CD4-positive, alpha-beta T cell treated with Interleukin-2 at 100 ng/mL for 4 hours (primary cell): ENCODE results near the gene CPAMD8.
"Not testable (repeated sequence)": the region's sequence is repeated elsewhere in the genome, so short reads cannot be mapped to it uniquely, and the experiment has no call there.

Experiments used
- DNase-seq: peaks from one replicate; pipeline ENCODE4 v3.0.0-alpha.2; 2020; ENCODE audit warnings: low spot score

Gene CPAMD8

DNA sequence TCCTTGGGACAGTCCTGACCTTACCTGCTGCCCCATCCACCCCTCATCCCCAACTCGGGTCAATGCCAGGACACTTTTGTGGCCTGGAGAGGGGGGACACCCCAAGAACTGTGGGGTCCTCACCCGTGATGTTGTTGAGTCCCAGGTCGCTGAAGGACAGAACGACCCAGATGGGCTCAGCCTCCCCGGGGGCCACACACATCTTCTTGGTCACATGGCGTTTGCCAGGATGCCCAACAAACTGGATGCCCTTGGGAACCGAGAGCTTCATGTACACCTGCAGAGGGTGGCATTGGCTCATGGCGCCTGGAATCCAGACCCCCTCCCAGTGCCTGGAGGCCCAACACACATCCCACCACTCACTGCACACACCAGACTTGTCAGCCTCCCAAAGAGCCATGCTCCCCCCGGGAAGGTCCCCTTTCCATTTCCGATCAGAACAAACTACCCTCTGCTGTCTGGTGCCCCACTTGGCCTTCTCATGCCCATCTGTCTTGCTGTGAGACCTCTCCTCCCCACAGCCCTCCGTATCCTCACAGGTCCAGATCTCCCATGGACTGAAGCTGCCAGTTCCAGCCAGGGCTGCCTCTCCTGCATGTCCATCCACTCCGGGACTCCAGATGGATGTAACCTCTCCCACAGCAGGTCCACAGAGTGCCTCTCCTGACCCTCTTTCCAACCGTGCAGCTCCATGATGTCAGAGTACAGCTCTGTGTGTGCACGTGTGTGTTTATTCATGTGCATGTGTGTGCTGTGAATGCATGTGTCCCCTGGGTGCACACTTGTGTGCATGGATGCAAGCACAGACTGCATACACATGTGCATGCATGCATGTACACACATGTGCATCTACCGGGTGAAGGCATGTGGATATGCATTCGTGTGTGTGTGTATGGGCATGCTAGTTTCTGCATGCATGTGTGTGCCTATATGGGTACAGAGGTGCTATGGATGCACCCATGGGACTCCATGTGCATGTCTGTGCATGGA, 79.4 kb downstream of the CPAMD8 start:
- no peak for DNase-seq

DNA sequence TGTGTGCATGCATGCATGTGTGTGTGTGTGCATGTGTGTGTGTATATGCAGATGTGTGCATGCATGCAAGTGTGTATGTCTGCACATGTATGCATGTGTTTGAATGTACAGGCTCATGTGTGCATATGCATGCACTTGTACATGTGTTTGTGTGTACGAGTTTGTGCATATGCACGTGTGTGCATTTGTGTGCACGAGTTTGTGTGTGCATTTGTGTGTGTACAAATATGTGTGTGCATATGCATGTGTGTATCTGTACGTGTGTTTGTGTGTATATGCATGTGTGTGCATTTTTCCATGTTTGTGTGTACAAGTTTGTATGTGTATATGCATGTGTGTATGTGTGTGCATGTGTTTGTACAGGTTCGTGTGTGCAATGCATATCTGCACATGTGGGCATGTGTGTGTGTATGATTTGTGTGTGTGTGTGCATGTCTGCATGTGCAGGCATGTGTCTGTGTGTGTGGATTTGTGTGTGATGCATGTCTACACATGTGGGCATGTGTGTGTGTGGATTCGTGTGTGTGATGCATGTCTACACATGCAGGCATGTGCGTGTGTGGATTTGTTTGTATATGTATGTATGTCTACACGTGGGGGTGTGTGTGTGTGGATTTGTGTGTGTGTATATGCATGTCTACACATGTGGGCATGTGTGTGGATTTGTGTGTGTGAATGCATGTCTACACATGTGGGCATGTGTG, 80.7 kb downstream of the CPAMD8 start:
- DNase-seq: no peak

DNA sequence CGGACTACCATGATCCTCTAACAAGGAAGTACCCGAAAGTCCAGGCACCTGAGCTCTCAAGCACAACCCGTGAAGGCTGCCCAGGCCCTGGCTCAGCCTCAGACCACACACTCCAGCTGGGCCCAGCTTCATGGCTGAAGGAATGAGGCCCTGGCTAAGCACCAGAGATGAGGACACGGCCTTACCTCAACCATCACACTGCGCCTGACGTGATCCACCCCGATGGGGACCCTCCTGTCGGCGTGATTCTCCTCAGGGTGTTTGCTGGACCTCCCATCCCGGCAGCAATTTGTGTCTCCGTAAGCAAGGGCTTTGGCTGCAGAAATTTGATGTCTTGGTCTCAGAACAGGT, 81.3 kb downstream of the CPAMD8 start:
- no peak for DNase-seq

DNA sequence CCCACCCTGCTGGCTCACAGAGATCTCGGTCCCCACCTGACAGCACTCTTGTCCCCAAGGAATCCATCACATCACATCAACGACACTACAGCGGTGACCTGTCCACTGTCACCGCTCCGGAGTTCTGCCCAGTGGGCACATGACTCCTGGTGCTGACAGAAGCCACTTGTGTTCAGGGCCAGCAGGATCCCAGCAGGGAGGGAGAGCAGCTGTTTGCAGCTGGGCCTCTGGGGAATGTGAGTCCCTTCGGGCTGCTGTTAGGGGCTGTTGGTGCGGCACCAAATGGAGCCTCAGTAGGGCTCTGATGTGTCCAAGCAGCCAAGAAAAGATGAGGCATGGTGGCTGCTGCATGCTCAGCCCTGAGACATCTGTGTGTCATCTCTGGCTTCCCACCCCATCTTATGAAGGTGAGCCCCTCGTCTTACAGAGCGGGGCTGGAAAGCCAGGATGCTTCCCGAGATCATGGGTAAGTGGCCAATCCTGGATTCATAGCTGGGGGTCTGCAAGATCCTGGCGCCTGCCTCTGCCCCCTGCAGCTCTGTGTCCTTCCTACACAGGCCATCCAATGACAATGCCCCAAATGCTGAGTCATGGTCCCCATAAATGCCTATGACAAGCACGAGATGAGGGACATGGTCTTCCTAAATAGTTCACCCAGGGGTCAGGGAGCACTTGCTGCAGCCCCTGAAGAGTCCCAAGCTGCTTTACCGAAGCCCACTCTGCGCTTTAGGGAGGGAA, 81.8 kb downstream of the CPAMD8 start:
- no peak for DNase-seq

DNA sequence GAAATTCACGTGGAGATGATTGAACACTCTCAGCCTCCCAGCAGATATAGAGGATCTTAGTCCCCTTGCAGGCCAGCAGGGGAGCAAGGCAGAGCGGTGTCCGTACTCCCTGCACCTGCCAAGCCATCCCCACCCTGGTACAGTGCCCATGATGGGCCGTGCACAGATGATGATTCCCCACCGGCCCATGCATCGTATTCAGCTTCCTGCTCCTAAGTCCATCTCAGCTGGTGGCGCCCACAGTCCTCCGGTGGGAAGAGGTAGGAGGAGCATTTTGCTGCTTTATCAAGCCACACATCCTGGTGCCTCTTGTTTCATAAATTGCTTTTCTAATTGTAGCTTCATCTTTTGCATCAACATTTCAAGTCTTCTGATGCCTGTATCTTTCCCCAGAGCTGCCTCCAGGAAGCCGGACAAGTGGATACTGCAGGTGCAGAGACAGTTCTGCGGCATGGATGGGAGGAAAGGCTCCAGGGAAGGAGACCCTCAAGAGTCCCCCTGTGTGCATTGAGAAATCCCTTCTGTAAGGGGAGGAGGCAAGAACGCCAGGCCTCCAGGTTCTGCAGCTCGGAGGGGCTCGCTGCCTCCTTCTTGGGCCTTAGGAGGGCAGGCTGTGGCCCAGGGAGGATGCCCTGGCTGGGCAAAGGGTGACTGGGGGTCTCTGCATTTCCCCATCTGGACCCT, 82.5 kb downstream of the CPAMD8 start:
- DNase-seq: no peak

DNA sequence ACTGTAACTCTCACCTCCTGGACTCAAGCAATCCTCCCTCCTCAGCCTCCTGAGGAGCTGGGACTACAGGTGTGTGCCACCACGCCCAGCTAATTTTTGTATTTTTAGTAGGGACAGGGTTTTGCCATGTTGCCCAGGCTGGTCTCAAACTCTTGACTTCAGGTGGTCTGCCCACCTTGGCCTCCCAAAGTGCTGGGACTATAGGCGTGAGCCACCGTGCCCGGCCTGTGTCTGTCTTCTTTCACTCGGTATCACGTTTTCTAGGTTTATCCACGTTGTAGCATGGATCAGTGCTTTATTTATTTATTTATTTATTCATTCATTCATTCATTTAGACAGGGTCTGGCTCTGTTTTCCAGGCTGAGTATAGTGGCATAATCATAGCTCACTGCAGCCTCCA, 83.5 kb downstream of the CPAMD8 start:
- DNase-seq: not testable (repeated sequence)

DNA sequence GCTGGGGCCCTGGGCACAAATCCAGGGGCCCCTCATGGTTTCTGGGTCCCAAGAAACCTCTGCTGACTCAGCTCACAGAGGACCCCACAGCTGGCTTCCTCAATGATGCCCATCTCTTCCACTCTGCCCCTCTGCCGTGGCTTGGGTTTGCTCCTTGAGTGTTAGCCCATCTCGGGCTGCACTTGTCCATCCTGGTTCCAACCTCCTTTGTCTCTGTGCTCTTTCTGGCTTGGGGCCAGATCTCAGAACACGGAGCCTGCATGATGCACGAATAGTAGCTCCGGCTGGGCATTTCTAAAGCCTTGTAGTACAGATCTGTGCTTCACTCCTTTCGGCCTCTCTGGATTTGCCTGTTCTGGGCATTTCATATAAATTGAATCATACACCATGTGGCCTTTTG, 84.0 kb downstream of the CPAMD8 start:
- no peak for DNase-seq

DNA sequence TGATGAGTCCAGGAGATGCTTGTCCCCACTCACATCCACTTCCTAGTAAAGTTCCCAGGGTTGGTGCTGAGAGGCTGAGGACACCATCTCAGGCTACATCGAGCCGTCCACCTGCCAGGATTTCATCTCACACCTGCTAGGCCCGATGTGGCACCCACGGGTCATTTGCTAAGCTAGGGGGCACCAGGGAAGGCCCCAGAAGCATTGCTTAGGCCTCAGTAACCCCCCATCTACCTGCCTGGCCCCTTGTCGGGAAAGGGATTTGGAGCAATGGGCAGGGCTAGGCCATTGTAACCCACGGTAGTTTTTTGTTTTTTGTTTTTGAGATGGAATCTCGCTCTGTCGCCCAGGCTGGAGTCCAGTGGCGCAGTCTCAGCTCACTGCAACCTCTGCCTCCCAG, 86.0 kb downstream of the CPAMD8 start:
- no peak for DNase-seq

DNA sequence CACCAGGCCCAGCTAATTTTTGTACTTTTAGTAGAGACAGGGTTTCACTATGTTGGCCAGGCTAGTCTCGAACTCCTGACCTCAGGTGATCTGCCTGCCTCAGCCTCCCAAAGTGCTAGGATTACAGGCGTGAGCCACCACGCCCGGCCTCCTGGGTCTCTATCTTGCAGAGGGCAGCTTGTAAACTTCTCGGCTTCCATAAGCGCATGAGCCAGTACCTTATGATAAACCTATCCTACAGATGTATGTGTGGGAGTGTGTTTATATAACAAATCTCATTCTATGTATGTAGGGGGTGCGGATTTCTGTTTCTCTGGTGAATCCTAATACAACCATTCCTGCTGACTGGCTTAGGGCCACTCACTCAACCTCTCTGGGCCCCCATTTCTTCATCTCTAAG, 86.5 kb downstream of the CPAMD8 start:
- not testable (repeated sequence) for DNase-seq

DNA sequence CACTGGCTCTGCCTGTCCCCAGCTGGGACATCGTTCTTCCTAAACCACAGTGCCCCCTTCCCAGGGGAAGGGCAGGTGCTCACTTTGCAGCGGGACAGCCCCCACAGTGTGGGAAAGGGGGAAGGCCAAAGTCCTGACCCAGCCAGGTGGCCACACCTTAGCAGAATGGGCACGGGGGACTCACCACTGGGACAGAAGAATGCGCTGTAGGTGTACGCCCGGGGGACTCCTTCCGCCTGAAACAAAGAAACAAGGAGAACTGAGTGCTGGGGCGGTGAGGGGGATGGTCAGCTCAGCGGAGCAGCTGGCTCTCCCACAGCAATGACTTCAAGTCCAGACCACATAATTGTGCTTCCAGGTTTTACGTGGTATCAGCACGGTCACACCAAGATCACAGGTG, 88.4 kb downstream of the CPAMD8 start:
- no peak for DNase-seq

DNA sequence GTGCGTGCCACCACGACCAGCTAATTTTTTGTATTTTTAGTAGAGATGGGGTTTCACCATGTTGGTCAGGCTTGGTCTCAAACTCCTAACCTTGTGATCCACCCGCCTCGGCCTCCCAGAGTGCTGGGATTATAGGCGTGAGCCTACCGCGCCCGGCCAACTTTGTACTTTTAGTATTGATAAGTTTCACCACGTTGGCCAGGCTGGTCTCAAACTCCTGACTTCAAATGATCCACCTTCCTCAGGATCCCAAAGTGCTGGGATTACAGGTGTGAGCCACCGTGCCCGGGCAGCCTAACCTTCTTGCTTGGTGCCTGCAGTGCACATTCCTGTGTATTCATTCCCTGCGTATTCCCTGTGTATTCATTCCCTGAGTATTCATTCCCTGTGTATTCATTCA, 88.8 kb downstream of the CPAMD8 start:
- not testable (repeated sequence) for DNase-seq

DNA sequence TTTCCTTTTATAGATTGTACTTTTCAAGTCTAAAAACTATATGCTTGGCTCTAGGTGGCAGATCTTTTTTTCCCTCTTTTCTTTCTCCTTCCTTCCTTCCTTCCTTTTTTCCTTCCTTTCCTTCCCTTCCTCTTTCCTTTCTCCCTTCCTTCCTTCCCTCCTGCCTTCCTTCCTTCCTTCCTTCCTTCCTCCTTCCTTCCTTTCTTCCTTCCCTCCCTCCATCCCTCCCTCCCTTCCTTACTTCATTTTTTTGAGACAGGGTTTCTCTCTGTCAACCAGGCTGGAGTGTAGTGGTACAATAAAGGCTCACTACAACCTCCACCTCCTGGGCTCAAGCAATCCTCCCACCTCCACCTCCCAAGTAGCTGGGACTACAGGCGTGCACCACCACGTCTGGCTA, 89.7 kb downstream of the CPAMD8 start:
- no peak for DNase-seq

DNA sequence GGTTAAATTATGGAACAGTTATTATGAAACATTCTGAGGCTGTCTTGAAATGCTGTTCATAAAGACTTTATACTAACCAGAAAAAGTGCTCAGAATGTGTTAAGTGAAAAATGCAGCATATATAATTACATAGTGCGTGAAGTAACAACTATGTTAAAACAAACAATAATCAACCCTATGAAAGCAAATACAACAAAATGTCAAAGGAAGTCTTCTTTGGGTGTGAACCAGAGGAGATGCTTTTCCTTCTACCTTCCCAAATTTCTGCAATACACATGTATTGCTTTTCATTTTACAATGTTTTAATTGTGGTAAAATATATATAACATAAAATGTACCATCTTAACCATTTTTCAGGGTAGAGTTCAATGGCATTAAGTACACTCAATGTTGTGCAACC, 92.1 kb downstream of the CPAMD8 start:
- no peak for DNase-seq

DNA sequence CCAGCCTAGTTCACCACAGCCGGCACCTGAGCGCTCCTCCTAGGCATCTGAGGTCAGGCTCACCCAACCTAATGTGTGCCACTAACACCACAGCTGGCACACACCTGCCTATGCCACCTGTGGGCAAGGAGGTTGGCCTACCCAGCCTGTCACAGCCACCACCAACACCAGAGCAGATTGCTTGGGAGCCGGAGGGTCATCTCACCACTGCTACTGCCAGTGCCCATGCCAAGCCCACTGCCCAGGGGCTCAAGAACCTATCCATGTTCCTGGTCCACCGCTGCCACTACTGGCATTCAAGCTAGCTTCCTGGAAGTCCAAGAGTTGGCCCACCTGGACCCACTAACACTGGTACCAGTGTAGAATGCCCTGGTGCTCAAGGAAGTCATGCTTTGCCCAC, 95.3 kb downstream of the CPAMD8 start:
- DNase-seq: no peak

DNA sequence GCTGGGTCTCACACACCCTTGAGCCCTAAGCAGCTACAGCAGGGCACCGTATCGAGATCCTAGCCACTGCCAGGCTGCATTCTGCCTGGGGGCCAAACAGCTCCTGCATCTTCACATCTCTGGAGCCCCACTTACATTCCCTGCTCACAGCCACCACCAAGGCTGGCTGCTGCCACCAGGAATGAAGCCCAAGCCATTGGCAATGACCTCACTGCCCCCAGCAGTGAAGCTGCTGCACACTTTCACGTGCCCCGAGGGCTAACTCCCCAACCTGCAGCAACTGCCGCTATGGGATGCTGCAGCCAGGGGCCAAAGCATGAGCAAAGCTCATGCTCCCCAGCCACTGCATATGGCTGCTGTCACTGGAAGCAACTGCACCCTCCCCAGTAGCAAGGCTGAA, 95.9 kb downstream of the CPAMD8 start:
- DNase-seq: no peak

DNA sequence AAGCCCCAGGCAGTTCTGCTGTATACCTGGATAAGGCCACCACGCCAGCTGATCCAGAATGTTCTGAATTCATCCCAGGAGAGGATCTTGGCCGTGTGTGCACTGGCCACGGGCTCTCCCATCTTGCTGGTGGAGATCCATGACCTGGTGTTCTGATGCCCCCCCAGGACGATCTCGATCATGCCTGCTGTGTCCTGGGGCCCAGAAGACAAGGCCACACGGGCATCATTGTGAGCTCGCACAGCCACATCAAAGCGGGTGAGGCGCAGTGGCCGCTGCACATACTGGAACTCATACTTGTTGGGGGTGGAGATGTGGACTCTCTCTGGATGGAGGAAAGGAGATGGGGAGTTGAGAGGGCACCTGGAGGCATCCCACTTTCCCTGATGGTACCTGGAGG, 97.7 kb downstream of the CPAMD8 start:
- DNase-seq: no peak

DNA sequence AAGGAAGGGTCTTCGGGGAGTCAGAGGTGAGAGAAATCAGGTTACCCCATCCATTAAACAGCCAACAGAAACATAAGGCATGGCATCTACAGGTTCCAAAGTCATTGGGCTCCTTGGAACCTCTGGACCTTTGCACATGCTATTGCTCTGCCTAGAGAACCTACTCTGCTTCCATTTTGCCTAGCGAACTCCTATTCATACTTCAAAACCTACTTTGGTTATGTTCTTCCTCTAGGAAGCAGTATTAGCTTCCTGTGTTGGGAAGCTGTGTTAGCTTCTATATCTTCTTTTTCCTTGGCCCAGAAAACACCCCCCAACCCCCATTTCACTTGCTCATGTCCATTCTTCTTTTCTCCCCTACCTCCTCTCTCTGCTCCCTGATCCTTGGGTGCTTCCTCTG, 98.3 kb downstream of the CPAMD8 start:
- DNase-seq: no peak

DNA sequence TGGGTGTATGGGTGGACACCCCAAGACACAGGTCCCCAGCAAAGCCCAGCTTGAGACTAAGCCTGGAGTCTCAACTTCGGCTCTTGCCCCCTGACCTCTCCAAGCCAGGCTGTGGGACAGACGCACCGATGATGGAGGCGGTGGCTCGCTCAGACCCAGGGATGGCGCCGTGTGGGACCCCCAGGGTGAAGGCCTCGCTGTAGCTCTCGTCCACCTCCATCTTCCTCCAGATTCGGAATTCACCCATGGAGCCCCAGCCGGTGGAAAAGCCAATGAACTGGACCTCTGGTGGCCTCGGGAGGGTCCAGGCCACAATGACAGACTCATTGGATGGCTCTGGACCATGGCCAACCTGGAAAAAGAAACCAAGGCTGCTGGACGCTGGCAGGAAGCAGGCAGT, 98.7 kb downstream of the CPAMD8 start:
- DNase-seq: no peak

DNA sequence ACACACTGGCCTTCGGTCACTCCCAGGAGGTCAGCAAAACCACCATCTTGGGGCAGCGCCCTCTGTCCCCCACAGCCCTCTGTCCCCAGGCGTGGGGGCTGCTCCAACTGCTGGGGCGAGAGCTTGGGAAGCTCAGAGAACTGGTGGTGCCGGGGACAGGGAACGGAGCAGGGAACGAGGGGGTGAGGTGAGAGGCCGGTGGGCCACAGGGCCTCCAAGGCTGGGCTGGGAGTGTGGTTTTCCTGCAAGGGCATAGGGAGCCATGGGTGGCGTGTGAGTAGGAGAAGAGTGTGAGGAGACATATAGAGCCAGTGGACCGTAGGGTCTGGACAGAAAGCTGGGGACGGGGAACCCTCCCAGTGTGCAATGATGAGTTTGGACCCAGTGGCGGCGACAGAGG, 103.7 kb downstream of the CPAMD8 start:
- no peak for DNase-seq

DNA sequence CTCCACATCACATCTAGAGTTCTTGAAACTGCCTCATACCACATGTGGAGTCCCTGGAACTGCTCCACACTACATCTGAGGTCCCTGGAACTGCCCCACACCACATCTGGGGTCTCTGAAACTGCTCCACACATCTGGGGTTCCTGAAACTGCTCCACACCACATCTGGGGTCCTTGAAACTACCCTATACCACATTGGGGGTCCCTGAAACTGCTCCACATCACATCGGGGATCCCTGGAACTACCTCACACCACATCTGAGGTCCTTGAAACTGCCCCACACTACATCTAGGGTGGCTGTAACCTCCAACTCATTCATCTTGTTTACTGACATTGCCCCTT, 104.0 kb downstream of the CPAMD8 start:
- DNase-seq: no peak

DNA sequence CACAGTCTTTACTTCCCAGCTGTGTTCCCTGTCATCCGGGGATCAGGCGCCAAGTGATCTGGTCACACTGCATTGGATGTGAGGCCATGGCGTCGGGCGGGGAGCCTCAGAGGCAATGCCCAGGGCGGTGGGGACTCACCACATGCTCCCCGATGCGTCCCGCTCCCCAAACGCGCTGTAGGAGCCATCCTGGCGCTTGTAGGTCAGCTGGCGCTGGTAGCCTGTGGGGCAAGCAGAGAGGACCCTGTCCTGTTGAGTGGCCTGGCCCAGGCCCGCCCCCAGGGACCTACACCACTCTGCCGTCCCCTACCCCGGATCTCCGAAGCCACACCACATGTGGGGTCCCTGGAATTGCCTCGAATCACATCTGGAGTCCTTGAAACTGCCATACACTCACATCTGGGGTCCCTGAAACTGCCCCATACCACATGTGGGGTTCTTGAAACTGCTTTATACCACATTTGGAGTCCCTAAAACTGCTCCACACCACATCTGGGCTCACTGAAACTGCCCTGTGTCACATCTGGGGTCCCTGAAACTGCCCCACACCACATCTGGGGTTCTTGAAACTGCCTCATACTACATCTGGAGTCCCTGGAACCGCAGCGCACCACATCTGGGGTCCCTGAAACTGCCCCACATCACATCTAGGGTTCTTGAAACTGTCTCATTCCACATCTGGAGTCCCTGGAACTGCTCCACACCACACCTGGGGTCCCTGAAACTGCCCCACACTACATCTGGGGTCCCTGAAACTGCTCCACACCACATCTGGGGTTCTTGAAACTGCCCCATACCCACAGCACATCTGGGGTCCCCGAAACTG, 104.6 kb downstream of the CPAMD8 start:
- no peak for DNase-seq
